ENCODE measurements around the gene EHD4.

EHD4 gene

DNA sequence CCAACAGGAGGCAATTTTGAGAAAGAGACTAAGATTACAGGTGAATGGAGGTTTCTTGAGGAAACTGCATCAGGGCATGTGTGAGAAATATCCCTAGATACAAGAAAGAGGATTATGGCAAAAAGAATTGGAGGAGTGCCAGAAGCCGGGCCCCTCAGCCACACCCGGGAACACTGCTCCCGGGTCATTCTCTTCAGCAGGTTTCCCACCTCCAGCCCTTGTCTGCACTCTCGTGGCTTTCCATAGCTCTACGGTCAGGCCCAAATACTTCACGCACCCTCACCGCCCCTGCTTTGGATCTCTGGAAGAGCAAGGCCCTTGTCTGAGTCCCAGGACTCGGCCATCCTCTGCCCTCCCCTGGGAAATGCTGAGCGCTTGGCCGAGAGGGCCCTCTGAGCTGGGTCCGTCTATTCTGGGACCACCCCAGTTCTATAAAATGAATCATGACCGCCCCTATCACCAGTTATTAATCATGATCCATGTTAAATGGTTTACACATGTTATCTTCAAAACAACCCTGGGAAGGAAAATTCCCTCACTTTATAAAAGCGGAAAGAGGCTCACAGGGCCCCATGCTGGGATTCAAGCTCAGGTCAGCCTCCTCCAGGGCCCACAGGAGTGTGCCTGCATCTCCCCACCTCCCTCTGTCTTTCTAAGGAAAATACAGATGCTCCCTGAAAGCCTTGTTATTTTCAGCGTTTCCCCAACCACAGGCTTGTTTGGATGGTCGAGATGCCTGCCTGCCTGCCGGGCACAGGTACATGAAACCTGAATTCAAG is 39.7 kb downstream of the EHD4 start:
- TF ChIP-seq, protein P1, sequence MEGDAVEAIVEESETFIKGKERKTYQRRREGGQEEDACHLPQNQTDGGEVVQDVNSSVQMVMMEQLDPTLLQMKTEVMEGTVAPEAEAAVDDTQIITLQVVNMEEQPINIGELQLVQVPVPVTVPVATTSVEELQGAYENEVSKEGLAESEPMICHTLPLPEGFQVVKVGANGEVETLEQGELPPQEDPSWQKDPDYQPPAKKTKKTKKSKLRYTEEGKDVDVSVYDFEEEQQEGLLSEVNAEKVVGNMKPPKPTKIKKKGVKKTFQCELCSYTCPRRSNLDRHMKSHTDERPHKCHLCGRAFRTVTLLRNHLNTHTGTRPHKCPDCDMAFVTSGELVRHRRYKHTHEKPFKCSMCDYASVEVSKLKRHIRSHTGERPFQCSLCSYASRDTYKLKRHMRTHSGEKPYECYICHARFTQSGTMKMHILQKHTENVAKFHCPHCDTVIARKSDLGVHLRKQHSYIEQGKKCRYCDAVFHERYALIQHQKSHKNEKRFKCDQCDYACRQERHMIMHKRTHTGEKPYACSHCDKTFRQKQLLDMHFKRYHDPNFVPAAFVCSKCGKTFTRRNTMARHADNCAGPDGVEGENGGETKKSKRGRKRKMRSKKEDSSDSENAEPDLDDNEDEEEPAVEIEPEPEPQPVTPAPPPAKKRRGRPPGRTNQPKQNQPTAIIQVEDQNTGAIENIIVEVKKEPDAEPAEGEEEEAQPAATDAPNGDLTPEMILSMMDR (conservative IDR thresholded peaks at IDR 0.05; ENCODE audit: low read depth, low read length) = no peak
- H3K4me3 ChIP-seq (ENCODE audit: low read length) = no peak overlapping the region
- no peak for DNase-seq (ENCODE audit: low read depth)

DNA sequence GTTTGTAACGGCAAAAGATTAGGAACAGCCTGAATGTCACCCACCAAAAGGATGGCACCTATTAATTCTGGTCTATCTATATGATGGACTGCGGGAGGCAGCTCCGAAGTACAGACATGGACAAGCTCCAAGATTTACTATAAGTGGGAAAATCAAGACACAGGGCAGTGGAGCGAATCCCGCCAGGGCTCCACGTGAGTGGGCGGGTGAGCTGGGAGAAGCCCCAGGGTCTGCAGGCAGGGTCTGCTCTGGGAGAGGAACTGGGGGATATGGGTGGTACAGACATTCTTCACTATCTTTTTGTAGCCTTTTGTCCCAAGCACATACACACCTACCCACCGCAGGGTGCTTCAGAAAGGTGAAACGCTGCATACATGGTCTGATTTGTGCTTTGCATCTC is 40.3 kb downstream of the EHD4 start:
- DNase-seq (ENCODE audit: low read depth) = no peak
- TF ChIP-seq, protein P1 (conservative IDR thresholded peaks at IDR 0.05; ENCODE audit: low read depth, low read length) = no peak
- no peak overlapping the region for H3K4me3 ChIP-seq (ENCODE audit: low read length)

DNA sequence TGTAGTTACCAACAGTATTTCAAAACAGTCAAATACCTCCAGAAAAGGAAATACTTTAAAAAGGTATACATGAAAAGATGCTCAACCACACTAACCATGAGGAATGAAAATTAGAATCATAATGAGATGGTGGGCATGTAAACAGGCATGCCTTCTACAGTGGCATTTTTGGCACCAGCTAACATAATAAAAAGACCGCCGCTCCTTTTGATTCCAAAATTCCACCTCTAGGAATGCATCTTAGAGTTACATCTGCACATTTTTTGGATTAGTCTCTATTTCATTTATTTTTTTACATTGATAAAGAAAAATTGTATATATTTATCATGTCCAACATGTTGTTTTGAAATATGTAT is 41.5 kb downstream of the EHD4 start:
- TF ChIP-seq, protein P1 (conservative IDR thresholded peaks at IDR 0.05; ENCODE audit: low read depth, low read length) = no peak
- H3K4me3 ChIP-seq (ENCODE audit: low read length) = no peak overlapping the region
- no peak for DNase-seq (ENCODE audit: low read depth)

DNA sequence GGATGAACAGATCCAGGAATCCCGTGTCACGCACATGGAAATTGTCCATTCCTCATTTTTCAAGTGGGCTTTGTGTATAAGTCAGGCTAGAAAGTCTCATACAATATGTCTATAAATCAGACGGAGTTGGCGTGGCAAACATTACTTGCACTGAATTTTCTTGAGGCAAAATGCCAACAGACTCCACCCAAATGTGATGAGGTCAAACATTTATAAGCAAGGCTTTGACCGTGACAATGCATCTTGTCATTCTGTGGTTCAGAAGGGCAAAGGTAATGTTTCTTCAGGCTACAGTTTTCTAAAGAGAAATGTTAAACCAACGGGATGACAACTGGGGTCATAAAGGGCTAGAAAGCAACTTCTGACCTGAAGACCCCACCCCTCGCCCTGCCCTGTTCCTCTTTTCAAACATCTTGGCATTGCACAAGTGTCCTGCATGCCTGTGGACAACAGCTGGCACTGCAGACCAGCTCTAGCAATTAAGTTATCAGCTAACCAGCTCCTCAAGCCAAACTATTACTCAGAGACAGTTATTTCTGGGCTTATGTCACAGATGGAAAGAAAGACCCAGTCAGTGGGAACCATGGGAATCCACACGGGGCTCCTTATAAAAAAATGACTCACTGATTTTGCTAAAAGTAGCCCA is 42.0 kb downstream of the EHD4 start:
- no peak for DNase-seq (ENCODE audit: low read depth)

DNA sequence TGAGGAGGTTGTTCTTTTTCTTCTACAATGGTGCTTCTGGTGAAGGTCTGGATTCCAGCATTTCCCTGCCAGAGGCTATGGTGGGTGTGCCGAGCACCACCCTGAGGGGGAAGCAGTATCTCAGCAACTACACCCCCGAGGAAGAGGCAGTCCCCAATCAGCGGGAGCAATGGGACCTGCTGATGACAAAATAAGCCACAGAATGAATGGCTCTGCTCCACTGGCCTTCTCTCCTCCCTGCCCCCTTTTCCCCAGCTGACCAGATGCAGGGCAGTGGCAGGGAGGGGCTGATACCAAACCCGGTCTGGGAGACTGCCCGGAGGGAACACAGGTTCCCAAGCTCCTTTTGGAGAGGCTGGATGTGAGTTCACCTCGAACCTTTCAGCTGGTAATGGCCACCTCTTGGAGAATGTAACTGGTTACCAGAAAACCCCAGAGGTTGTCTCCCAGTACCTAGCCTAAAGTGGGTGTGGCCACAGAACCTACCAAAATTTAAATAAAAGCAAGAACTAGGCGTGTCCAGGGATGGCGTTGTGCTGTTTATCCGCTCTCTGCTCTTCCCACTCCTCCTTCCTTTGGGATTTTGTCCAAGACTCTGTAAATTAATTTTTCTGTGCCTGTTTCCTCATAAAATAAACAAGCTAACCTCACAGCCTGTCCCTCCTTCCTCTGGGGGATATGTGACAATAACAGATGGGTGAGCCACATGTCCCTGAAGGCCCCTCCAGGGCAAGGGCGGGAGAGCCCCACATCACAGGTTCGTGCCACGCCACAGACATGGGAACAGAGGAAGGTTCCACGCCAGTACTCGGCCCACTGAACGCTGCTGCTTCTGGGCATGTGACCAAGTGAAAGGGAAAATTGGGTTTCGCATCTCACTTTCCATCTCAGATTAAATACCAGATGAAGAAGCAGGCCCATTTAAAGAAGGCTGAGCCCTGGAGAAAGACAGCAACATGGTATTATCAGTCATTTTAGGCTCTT is 43.4 kb downstream of the EHD4 start:
- TF ChIP-seq, protein P1 (conservative IDR thresholded peaks at IDR 0.05; ENCODE audit: low read depth, low read length) = no peak
- no peak overlapping the region for H3K4me3 ChIP-seq (ENCODE audit: low read length)
- DNase-seq (ENCODE audit: low read depth) = no peak

More for the DNA sequence above, 42.0 kb downstream of the EHD4 start:
- H3K4me3 ChIP-seq (ENCODE audit: low read length) = no peak overlapping the region
- TF ChIP-seq, protein P1 (conservative IDR thresholded peaks at IDR 0.05; ENCODE audit: low read depth, low read length) = peak; percentile 36

DNA sequence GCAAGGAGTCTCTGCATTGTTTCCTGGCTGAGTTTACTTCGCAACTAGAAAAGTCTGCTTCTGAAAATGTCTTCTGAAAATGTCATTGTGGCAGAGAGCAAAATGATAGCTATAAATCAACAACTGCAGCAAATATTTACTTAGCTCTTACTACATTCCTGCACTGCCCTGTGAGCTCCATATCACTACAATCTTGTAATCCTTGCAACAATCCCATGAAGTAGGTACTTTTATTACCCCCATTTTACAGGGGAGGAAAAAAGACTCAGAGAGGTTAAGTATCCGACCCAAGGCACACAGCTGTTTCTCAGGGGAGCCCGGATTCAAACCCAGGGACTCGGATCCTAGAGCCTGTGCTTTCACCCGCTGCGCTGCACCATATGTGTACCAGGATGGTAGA is 44.3 kb downstream of the EHD4 start:
- TF ChIP-seq, protein P1 (conservative IDR thresholded peaks at IDR 0.05; ENCODE audit: low read depth, low read length) = no peak
- no peak for DNase-seq (ENCODE audit: low read depth)
- H3K4me3 ChIP-seq (ENCODE audit: low read length) = no peak overlapping the region
